Measurements from ENCODE around the gene SALL1. TPM values are rescaled to one million over a fixed set of nuclear protein-coding genes. Genes with fewer than 3 reads are reported as not detected.

SALL1 gene
- total RNA-seq, 1 experiment from 2014 or later = not detected

- no peak for DNase-seq (ENCODE audit: low read depth, low spot score)
- no peak for ATAC-seq
- no peak overlapping the region for H2AFZ ChIP-seq (ENCODE audit: low read depth, low read length, poor library complexity, severe bottlenecking)
- ChIA-PET RAD21 (ENCODE audit: low non-redundant PET in 1 of 2, low total read pairs in 2 of 2, uncharacterized antibody in 2 of 2, unreplicated experiment in 2 of 2) (no interaction called here), CTCF (no interaction called here), POLR2A (no interaction called here)
- intact Hi-C loops (cut with micrococcal nuclease) = no loop called here
- no peaks in the 10 kb centered on the region for H3K4me1 ChIP-seq (ENCODE audit: control insufficient read depth in 1 of 2, insufficient read depth in 2 of 2, low read length in 2 of 2)
- no peaks in the 10 kb centered on the region for H3K9me2 ChIP-seq (ENCODE audit: insufficient read depth)
- no peak overlapping the region for H3K9ac ChIP-seq (ENCODE audit: low read length)
- no peak for TF ChIP-seq TCF7L2 (IDR thresholded peaks at IDR 0.05; ENCODE audit: borderline replicate concordance, extremely low read depth, insufficient read depth, insufficient read length)
- TF ChIP-seq, protein P1, sequence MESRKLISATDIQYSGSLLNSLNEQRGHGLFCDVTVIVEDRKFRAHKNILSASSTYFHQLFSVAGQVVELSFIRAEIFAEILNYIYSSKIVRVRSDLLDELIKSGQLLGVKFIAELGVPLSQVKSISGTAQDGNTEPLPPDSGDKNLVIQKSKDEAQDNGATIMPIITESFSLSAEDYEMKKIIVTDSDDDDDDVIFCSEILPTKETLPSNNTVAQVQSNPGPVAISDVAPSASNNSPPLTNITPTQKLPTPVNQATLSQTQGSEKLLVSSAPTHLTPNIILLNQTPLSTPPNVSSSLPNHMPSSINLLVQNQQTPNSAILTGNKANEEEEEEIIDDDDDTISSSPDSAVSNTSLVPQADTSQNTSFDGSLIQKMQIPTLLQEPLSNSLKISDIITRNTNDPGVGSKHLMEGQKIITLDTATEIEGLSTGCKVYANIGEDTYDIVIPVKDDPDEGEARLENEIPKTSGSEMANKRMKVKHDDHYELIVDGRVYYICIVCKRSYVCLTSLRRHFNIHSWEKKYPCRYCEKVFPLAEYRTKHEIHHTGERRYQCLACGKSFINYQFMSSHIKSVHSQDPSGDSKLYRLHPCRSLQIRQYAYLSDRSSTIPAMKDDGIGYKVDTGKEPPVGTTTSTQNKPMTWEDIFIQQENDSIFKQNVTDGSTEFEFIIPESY (IDR thresholded peaks at IDR 0.05; ENCODE audit: extremely low read depth, insufficient replicate concordance, low read length) = no peak
- no peak for TF ChIP-seq EZH2 (IDR thresholded peaks at IDR 0.05)
- no peak for TF ChIP-seq ZNF274 (IDR thresholded peaks at IDR 0.05; ENCODE audit: low read depth, low read length)
- TF ChIP-seq SP1 (IDR thresholded peaks at IDR 0.05; ENCODE audit: low read depth) = no peak
- TF ChIP-seq MAX (IDR thresholded peaks at IDR 0.05) = no peak
- no peak for TF ChIP-seq ATF3 (IDR thresholded peaks at IDR 0.05)
- no peak for TF ChIP-seq JUND (IDR thresholded peaks at IDR 0.05)
- TF ChIP-seq YY1 (IDR thresholded peaks at IDR 0.05; ENCODE audit: extremely low read depth, insufficient replicate concordance, low read depth, low read length) = no peak
- no peak for TF ChIP-seq EGR1 (IDR thresholded peaks at IDR 0.05; ENCODE audit: low read depth)
- TF ChIP-seq ELF1 (IDR thresholded peaks at IDR 0.05; ENCODE audit: borderline replicate concordance, low read depth) = no peak
- TF ChIP-seq POLR2AphosphoS5 (IDR thresholded peaks at IDR 0.05; ENCODE audit: low read depth, low read length) = no peak
- no peak for TF ChIP-seq SRF (IDR thresholded peaks at IDR 0.05; ENCODE audit: low read depth)
- TF ChIP-seq POLR2A (IDR thresholded peaks at IDR 0.05; ENCODE audit: borderline replicate concordance, extremely low read depth, insufficient read depth, insufficient read length) = no peak
- TF ChIP-seq CTCF (IDR thresholded peaks at IDR 0.05 in 2 of 3, conservative IDR thresholded peaks at IDR 0.05 in 1 of 3; ENCODE audit: borderline replicate concordance in 1 of 3, insufficient read depth in 1 of 3, low read depth in 2 of 3, low read length in 2 of 3) = no peak
- no peak for TF ChIP-seq RAD21 (IDR thresholded peaks at IDR 0.05; ENCODE audit: low read depth)
- TF ChIP-seq CBX3 (IDR thresholded peaks at IDR 0.05; ENCODE audit: low read depth) = no peak
- H3K4me2 ChIP-seq (ENCODE audit: low read length) = no peak overlapping the region
- no TSS peak for BruUV-seq (replicated peaks)
- no peaks in the 10 kb centered on the region for H4K20me1 ChIP-seq (ENCODE audit: insufficient read depth)
- no peak overlapping the region for H3K4me3 ChIP-seq (replicated peaks in 1 of 2; ENCODE audit: low read depth in 1 of 2, low read length in 2 of 2)
- no peaks in the 10 kb centered on the region for H3K27me3 ChIP-seq (ENCODE audit: insufficient read depth, low read length)
- no peaks in the 10 kb centered on the region for H3K36me3 ChIP-seq (ENCODE audit: control insufficient read depth in 1 of 2, insufficient read depth in 2 of 2, low read length in 2 of 2)
- no peaks in the 10 kb centered on the region for H3K9me3 ChIP-seq (ENCODE audit: control insufficient read depth in 1 of 2, insufficient read depth in 1 of 2, low read depth in 1 of 2, low read length in 2 of 2)
- H3K79me2 ChIP-seq (ENCODE audit: insufficient read depth, low read length) = no peaks in the 10 kb centered on the region
- no peak overlapping the region for H3K27ac ChIP-seq (ENCODE audit: low read depth, low read length)
Observed at GRCh38 chr16:51124896-51125295, 26.2 kb downstream of the SALL1 start.
